Right kidney (tissue), 9 donors: ENCODE measurements around the gene TLK1.

Experiments
- DNase-seq: peaks from one replicate; pipeline ENCODE4 v3.0.0-alpha.2; 2016
- long read RNA-seq, 8 donors: transcript quantifications; one replicate each; lab custom pipeline, GENCODE V29; 2026

The TLK1 gene
- long read RNA-seq, donor 1, full-length matches to known transcripts: 2 of 2 reads
- long read RNA-seq, donor 1, partial matches to known transcripts: 0 of 2 reads
- long read RNA-seq, donor 1, other reads (novel, unspliced or antisense): 0 of 2 reads
- long read RNA-seq, donor 2: 0 reads
- long read RNA-seq, donor 3, full-length matches to known transcripts: 3 of 3 reads
- long read RNA-seq, donor 3, partial matches to known transcripts: 0 of 3 reads
- long read RNA-seq, donor 3, other reads (novel, unspliced or antisense): 0 of 3 reads
- long read RNA-seq, donor 4, full-length matches to known transcripts: 1 of 1 reads
- long read RNA-seq, donor 4, partial matches to known transcripts: 0 of 1 reads
- long read RNA-seq, donor 4, other reads (novel, unspliced or antisense): 0 of 1 reads
- long read RNA-seq, donor 5, full-length matches to known transcripts: 2 of 2 reads
- long read RNA-seq, donor 5, partial matches to known transcripts: 0 of 2 reads
- long read RNA-seq, donor 5, other reads (novel, unspliced or antisense): 0 of 2 reads
- long read RNA-seq, donor 6: 0 reads
- long read RNA-seq, donor 7, full-length matches to known transcripts: 6 of 13 reads
- long read RNA-seq, donor 7, partial matches to known transcripts: 7 of 13 reads
- long read RNA-seq, donor 7, other reads (novel, unspliced or antisense): 0 of 13 reads
- long read RNA-seq, donor 8, full-length matches to known transcripts: 1 of 1 reads
- long read RNA-seq, donor 8, partial matches to known transcripts: 0 of 1 reads
- long read RNA-seq, donor 8, other reads (novel, unspliced or antisense): 0 of 1 reads

DNA sequence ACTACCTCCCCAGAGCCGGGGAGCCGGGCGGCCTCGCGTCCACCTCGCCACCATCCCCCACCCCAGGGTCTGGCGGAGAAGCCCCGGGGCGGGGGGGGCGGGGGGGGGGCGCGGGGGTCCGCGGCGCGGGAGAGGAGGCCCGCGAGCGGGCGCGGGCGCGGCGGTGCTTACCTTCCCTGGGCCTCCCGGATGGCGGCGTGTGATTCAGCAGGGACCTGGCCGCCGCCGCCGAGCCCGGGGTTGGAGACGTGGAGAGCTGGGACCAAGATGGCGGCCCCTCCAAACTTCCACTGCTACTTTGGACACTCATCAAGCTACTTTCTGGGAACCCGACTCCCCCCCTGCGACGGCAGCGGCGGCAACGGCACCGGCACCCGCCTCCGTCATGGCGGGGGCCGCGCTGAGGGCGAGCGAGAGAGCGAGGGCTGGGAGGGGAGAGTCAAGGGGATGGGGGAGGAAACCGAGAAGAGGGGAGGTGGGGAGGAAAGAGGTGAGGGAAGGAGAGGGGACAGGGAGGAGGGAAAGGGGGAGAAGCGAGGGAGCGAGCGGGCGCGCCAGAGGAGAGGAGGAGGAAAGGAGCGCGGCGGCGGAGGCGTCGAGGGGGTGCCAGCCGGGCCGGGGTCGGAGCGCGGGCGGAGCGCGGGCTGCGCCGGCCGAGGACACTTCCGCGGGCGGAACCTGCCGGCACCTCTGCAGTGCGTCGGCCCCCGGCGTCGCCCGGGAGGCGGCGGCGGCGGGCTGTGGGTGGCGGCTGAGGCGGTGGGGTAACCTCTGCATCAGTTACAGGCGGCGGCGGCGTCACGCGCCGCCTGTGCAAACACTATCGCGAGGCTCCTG, at the start of gene TLK1:
TLK1 (minus strand) TSS at position 775 of the 837 bp plus-strand sequence; CDS start at position 310, 465 bp downstream.
- peak; percentile 87 for DNase-seq

DNA sequence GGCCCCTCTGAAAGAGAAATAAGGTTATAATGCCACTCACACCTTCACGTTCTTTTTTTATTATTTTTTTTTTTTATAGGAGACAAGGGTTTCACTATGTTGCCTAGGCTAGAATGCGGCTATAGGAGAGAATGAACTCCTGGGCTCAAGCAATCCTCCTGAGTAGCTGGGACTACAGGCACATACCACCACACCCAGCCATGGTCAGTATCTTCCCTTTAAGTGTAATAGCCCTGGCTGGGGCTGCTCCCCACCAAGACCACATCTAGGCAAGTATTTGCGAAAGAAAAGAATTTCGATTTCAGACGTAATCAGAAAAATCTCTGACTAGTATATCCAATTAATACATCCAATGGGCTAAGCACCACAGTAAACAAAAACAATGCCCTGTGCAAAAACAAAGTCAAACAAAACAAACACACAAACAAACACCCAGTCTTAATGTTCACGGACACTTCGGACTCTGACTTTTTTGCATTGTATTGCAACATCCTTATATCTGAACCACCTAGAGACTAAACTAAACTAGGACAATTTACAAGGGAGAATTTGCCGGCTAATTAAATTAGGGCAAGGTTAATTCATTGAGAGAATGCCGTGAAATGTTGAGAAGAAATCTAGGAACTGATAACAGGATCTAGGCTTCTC, 49.6 kb upstream of the TLK1 start:
- no peak for DNase-seq

DNA sequence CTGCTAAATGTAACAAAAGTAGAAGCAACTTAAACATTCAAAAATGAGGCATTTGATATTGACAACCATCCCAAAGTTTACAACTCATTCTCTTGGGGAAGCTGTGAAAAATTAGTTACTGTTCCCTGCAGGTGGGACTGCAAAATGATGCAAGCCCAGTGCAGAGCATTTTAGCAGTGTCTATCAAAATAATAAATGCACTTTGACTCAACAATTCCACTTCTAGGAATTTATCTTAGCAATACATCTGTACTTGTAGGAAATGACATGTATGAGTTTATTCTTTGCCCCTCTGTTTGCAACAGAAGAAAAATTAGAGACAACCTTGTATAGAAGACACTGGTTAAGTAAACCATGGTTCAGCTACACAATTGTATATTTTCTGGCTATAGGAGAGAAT, 48.0 kb upstream of the TLK1 start:
- DNase-seq: no peak

DNA sequence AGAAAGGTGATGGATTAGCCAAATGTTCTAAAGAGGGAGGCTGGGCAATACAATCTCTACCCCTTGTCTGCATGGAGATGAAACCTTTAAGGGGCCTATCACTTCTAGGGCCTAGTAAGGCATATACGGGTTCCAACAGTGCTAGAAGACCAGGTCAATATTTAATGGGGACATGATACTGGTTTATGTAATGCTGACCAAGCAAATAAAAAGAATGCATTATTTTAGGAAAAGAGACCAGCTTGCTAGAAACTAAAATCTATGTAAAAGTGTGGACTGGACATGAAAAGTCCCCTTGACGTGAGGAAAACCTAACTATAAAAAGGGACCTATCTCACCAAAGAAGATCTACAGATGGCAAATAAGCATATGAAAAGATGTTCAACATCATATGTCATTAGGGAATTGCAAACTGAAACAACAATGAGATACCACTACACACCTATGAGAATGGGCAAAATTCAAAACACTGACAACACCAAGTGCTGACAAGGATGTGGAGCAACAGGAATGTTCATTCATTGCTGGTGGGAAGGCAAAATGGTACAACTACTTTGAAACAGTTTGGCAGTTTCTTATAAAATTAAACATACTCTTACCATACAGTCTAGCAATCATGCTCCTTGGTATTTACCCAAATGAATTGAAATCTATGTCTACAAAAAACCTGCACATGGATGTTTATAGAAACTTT, 45.9 kb upstream of the TLK1 start:
- no peak for DNase-seq

DNA sequence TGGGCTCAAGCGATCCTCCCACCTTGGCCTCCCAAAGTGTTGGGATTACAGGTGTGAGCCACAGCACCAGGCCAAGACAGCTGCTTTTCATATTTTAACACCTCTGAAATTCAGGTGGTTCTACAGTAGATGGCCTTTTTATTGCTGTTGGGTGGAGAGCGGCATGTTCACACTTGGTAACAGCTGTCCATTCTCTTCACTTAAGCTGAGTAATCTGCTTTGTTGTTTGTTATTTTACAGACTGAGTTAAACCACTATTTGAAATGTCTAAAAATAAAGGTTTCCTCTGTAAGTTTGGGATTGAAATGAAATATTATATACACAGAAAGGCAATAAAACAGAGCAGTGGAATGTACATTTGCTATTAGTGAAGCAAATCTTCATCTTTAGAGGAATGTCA, 44.9 kb upstream of the TLK1 start:
- DNase-seq: no peak

DNA sequence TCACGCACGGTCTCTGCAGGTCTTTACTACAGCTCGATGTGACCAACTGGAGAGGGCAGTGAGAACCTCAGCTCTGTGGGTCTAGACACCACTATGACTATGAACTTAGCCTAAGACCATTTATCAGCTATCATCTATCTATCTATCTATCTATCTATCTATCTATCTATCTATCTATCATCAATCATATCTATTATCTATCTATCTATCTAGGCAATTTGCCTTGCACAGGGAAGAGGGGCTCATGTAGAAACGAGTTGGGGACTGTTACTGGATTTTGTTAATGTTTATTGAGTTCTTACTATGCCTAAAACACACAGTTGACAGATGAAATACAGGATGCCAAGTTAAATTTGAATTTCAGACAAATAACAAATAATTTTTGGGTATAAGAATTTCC, 41.1 kb upstream of the TLK1 start:
- no peak for DNase-seq

DNA sequence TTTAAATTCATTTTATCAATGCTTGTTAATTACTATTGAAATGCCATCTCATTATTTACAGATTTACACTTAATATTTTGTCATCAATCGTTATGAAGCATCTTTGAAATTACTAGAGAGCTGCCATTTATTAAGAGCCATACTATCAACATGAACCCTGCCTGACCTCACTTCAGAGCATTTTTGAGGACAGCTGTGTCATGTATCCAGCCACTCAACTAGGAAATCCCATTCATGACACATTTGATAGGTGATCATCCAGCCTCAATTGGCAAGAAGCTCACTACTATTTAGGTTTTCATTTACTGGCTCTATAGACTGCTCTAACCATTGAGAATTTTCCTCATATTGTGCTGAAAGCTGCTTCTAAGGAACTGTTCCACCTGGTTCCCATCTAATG, 40.6 kb upstream of the TLK1 start:
- DNase-seq: no peak

DNA sequence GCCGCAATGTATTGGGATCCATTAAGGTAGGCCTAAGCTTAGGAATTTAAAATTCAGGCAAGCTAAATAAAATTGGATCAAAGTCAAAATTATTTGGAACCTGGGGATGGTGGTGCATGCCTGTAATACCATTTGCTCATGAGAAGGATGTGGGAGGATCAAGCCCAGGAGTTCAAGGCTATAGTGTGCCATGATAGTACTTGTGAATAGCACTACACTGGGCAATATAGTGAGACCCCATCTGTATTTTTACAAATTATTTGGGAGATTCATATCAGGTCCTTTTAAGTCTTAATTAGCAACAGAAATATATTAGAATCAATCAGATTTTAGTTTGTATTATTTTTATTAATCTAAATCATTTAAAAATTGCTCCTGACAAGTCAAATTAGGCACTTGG, 39.8 kb upstream of the TLK1 start:
- no peak for DNase-seq

DNA sequence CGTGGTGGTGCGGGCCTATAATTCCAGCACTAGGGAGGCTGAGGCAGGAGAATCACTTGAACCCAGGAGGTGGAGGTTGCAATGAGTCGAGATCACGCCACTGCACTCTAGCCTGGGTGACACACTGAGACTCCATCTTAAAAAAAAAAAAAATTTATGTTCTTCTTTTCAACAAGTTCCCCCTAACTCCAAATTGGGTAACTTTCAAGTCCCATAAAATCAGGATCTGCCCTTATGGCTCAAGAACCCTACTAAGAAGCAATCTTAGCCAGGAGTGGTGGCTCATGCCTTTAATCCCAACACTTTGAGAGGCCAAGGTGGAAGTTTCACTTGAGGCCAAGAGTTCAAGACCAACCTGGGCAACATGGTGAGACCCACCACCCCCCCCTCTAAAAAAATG, 30.3 kb upstream of the TLK1 start:
- DNase-seq: no peak

DNA sequence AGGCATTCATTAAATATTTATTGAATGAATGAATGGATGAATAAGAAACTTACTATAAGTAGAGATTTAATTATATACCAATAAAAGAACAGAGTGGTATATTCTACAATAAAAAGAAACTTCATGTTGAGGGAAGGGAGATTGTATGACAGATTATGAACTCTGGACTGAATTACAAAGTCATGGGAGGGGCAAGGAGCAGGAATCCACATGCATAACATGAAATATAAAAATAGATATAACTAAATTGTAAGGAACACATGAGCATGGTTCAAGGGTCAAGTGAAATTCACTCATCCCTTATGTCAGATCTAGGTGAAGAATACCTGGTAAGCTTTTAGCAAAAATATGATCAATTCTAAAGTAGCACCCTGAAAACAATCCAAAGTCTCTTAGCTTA, 27.1 kb upstream of the TLK1 start:
- no peak for DNase-seq

DNA sequence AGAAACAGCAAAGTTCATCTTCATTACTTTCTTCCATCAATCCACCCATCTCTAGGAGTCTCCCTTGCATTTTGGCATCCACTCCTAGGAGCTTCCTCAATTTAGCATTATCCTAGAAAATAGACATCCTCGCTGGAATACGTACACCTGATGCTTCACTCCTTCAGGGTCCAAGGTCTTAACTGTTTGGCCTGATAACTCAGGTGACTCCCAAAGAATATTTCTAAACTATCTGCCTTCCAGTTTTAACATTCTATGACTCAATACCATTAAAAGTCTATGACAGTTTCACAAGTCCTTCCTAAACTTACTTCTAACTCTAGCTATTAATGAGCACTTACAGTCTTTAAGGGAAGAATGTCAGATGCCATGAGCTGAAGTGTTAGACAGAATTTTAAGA, 26.5 kb upstream of the TLK1 start:
- DNase-seq: no peak

DNA sequence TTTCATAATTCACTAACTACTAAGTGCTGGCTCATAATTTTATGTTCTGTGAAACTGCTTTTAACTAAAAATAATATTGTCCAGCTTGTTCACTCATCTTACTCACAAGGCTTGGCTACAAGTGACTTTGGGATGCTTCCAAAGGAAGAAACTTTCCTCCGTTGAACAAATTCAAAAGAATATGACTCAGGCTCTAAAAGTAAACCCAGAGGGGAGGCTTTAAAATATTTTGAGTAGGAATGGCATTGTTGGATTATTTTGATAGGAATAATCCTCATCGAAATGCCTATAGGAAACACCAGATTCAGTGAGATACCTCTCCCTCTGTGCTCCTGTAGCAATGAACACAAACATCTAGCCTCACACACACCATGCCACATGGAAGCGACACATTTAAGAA, 25.2 kb upstream of the TLK1 start:
- no peak for DNase-seq

DNA sequence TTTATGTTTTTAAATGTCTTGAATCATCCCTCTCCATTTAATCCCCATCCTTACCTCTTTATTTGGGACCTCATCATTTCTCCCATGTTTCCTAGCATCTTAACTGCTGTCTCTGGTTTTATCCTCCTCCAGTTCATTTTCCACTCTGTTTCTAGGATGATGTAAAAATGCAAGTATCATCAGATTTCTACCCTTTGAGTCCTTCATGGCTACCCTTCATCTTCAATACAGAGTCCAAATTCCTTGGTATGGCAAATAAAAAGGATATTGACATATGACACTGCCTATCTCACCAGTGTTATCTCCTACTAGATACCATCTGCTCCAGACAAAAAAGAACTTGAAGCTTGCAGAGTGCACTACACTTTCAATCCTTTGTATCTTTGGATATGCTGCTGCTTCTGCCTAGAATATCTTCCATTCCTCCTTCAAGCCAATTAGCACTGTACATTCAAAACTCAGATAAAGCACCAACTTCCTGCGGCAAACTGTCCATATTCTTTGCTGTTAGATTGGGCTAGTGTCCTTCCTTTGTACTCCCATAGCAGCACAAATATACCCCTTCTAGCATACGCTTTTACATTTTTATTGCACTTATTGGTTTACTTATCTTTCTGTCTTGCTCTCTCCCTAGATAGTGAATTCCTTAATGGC, 24.6 kb upstream of the TLK1 start:
- DNase-seq: no peak

DNA sequence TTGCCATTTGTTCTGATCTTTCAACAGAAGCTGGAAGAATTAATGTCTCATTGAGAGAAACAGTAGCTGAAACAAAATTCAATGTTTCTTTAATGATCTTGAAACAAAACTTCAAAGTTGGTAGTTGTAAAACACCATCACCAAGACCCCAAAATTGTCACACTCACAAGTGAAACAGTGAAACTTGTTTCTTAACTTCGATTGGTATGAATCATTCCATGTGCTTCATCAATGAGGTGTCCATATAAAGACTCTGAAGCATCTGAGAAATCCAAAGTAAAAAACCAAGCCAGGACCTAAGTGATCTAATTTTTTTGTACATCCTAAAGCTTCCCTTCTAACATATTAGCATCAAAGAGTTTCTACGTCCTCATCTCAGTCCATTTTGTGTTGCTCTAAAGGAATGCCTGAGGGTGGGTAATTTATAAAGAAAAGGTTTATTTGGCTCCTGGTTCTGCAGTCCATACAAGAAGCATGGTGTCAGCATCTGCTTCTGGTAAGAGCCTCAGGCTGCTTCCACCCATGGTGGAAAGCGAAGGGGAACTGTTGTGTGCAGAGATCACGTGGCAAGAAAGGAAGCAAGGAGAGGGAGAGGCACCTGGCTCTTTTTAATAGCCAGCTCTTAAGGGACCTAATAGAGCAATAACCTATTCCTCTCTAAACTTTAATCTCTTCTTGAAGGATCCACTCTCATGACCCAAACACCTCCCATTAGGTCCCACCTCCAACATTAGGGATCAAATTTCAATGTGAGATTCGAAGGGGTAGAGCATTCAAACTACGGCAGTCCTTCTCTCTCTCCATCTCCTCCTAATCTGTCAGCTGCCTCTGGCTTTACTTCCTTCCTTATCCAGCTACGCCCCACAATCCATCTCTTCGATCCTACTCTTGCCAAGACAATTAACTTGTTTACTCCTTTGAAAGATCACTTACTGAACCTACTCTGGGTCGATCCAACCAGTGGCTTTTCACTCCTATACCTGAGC, 20.7 kb upstream of the TLK1 start:
- no peak for DNase-seq

DNA sequence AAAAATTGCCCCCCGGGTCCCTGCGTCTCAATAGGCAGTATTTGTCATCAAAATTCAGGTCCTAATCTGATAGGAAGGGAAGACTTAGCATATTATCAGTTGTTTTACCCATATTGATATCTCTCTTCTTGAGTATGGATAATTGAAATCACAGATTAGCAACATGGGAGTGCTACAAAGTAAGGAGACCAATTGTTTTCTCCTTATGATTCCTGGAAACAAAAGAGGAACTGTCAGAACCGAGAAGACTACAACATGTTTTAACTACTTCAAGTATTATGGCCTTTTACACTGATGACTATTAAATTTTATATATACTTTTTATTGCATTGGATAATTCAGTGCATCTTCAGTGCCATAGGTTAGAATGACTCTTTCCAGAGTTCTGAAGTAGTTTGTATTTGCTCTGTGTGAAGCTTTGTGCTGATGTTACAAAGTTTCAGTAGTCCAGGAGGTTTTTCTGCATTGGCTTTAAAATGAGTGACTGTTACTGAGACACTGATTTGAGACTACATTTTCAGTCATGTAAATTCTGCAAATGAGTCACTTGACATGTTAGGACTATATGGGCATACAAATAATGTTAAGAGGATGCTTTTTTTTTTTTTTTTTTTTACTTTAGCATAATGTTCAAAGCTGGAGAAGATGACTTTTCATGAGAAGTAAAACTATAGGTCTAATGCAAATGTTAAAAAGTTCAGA, 19.7 kb upstream of the TLK1 start:
- DNase-seq: no peak

DNA sequence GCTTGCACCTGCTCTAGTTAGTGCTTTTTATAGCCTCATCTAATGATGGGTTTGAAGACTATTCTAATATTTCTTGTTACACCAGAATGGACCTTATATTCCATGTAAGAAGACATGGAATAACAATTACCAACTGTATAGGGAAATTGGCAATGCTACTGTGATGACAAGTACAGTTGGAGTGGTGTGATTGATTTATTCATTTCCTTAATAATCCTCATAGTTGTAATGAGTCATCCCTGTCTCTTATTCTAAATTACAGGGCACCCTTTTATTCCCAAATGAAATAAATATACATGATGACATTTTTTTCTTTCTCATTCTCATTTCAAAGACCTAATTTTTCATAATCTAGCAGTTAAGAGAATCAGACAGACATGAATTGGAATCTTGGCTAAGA, 18.3 kb upstream of the TLK1 start:
- DNase-seq: no peak

DNA sequence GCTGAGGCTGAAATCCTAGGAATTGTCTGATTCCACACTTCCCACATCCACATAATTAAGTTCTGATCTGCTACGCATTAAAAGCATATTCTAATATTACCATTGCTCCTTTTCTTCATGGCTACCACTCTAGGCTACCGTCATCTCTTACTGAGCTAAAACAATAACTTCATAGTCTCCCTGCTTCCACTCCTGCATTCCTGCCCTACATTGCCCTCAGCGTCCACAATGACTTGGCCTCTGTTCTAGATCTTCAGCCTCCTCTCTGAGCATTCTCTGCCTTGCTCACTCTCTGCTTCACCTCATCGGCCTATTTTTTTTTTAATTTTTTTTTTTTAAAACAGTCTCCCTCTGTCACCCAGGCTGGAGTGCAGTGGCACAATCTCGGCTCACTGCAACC, 15.8 kb upstream of the TLK1 start:
- DNase-seq: no peak

DNA sequence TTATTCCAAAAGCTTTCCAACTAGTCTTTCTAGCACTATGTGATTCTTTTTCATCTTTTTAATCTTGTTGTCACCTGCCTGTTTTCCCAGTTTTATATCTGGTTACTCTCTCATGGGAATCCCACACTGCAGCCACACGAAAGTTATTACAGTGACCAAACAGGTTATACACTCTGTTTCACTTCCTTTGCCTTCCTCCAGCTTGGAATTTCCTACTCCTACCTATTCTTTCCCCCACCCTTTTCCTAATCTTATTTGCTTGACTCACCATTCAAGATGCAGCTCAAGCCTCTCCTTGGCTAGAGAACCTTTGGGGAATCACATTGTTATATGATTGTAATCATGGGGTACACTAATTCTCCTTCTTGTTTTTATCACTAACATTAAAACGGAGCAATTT, 13.4 kb upstream of the TLK1 start:
- no peak for DNase-seq

DNA sequence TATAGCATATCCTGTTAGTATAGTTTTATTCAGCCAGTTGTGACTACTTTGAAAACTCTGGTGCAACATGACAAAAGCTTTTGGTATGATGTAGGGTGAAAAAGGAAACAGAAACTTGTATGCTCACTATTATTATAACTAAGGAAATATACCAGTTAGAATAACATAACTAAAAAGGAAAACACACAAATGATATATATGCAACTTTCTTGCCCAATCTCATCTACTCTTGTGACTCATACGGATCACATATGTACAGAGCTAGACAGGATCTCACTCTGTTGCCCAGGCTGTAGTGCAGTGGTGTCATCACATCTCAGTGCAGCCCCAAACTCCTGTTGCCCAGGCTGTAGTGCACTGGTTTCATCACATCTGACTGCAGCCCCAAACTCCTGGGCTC, 12.4 kb upstream of the TLK1 start:
- DNase-seq: no peak
